Stomach smooth muscle (tissue), 2 donors: ENCODE data around the gene FKBP10.
A peak's percentile ranks its signal among the peaks of the same experiment; 100 is the strongest.

Experiments
- H3K27ac ChIP-seq: one replicate; pipeline ENCODE4 v1.7.0; 2013; ENCODE audit warnings: mild to moderate bottlenecking, low read length, inconsistent platforms
- H3K27me3 ChIP-seq, 2 donors: one replicate each; pipeline ENCODE4 v1.7.0; 2013; ENCODE audit warnings: low read length in 2 of 2; ENCODE audit not compliant: insufficient read depth in 2 of 2, control insufficient read depth in 1 of 2
- H3K36me3 ChIP-seq, 2 donors: one replicate each; pipeline ENCODE4 v1.7.0; 2013; ENCODE audit warnings: low read length in 2 of 2; ENCODE audit not compliant: control insufficient read depth in 2 of 2, insufficient read depth in 2 of 2
- H3K4me1 ChIP-seq: one replicate; pipeline ENCODE4 v1.7.0; 2013; ENCODE audit warnings: low read length; ENCODE audit not compliant: control insufficient read depth, insufficient read depth
- H3K4me3 ChIP-seq, 2 donors: one replicate each; pipeline ENCODE4 v1.7.0; 2013; ENCODE audit warnings: low read length in 2 of 2
- H3K9ac ChIP-seq, 2 donors: one replicate each; pipeline ENCODE4 v1.7.0; 2013; ENCODE audit warnings: low read length in 2 of 2, mild to moderate bottlenecking in 1 of 2
- H3K9me3 ChIP-seq, 2 donors: one replicate each; pipeline ENCODE4 v1.7.0; 2013; ENCODE audit warnings: low read length in 2 of 2; ENCODE audit not compliant: control insufficient read depth in 2 of 2
- donor health status: healthy.
- donor health status: Pancreatic carcinoma.

Gene FKBP10

DNA sequence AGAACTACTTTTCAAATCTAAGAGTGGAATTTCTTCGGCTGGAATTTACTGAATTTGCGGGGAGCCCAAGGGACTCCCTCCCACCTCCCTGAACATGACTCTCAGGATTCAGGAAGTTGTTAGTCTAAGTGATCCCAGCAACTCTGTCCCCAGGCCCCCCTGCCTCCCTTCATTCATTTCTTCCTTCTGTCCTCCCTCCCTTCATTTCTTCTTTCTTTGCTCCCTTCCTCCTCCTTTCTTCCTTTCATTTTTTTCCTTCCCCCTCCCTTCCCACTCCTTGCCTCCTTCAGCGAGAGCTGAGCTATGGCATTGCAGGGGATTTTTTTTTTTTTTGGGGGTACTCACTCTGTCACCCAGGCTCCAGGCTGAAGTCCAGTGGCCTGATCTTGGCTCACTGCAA, 15.4 kb upstream of the FKBP10 start:
- peaks cover 0 to 6% of the 10 kb centered on the region in 2 donors for H3K27me3 ChIP-seq
- H3K4me1 ChIP-seq: peaks cover 9% of the 10 kb centered on the region
- no peaks in the 10 kb centered on the region for H3K36me3 ChIP-seq
- no peaks in the 10 kb centered on the region for H3K9me3 ChIP-seq
- no peak overlapping the region for H3K9ac ChIP-seq
- H3K4me3 ChIP-seq: no peak overlapping the region
- no peak overlapping the region for H3K27ac ChIP-seq

DNA sequence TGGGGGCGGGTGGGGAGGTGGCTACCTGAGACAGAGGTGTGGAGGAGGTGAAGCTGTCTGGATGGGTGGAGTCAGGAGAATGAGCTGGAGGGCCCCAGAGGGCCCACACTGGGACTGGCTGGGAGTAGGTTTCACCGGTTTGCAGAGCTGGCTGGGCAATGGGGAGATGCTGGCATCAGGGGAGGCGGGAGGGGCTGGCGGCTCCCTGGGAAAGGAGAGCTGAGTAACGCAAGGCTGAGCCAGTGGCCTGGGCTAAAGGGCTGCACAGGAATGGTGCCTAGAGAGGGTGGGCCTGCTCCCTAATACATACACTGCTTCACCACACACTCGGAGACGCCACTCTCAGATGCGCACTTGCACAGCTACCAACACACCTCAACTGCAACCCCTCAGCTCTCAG, 13.4 kb upstream of the FKBP10 start:
- Histone ChIP-seq H3K4me3 (no peak overlapping the region), H3K27ac (no peak overlapping the region), H3K4me1 (peaks cover 9% of the 10 kb centered on the region), H3K9me3 (no peaks in the 10 kb centered on the region), H3K27me3 (peaks cover 0 to 6% of the 10 kb centered on the region in 2 donors), H3K9ac (no peak overlapping the region), H3K36me3 (no peaks in the 10 kb centered on the region)

DNA sequence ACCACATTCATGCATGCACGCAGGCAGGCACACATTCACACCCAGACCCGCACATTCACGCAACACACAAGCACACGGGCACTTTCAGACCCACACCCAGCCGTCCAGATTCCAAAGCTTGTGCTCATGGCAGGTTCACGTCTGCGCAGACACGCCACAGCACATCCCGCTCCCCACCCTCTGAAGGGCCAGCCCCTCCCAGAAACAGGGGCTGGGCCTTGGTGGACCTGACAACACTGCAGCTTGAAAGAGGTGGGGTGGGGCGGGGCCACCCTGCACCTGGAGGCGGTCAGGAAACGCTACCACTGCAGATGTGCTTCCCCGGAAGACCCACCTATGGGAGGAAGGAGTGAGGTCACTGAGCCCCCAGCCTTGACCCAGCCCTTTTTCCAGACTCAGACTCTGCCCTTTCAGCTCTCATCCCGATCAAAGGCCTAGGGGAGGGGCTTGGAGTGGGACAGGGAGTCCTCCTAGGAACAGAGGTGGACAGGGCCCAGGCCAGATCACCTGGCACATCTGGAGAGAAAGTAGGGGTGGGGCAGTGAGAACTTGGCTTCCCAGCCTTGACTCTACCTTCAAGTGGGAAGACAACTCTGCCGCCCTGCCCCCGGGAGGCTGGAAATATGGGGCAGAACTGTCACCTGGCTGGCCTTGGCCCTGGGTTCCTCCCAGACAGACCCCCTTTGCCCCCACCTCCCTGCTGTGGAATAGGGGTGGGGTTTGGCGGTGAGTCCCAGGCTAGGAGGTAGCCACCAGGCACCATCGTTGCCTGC, 12.0 kb upstream of the FKBP10 start:
- Histone ChIP-seq H3K27me3 (peaks cover 0 to 6% of the 10 kb centered on the region in 2 donors), H3K4me3 (peak overlapping the region in 1 of 2 donors; percentile 55), H3K4me1 (peaks cover 9% of the 10 kb centered on the region), H3K9ac (no peak overlapping the region), H3K36me3 (no peaks in the 10 kb centered on the region), H3K9me3 (no peaks in the 10 kb centered on the region), H3K27ac (no peak overlapping the region)

DNA sequence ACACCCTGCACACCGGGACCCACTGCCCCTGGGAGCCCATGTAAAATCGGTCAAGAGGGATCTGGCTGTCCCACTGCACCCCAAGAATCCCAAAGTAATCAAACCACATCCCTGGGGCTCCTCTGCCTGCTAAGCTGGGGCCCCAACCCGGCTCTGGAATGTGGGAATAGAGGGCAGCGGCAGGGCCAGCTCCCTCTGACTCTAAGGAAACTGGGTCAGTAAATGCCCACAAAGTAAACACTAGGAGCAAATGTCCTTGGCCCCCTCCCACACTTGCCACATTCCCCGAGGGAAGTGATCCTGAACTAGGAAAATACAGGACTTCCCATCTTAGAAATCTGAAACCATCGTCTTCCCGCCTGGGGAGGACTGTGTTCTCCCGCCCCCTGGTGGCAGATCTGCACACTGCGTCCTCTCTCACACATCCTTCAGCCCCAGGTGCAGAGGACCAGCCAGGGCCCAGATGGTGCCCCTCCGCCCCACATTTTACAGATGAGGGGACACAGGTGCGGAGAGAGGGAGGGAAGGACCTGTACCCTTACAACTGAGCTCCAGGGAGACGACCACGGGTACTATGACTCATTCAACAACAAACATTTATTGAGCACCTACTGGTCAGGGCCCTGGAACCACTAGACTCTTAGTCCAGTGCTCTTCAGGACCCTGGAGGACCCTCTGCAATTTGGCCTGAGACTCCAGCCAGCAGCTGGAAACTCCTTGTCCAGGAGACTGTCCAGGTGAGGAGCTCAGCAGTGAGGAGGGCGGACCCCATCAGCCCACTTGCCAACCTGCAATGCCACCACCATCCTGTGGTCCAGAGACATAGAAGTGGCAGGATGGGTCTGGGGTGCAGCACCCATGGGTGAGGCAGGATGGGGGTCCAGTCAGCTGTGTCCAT, 11.2 kb upstream of the FKBP10 start:
- H3K9ac ChIP-seq: no peak overlapping the region
- H3K36me3 ChIP-seq: peaks cover 0 to 4% of the 10 kb centered on the region in 2 donors
- peaks cover 9% of the 10 kb centered on the region for H3K4me1 ChIP-seq
- H3K27ac ChIP-seq: no peak overlapping the region
- H3K4me3 ChIP-seq: peak overlapping the region; percentile 9 to 55
- no peaks in the 10 kb centered on the region for H3K9me3 ChIP-seq
- peaks cover 0 to 6% of the 10 kb centered on the region in 2 donors for H3K27me3 ChIP-seq

DNA sequence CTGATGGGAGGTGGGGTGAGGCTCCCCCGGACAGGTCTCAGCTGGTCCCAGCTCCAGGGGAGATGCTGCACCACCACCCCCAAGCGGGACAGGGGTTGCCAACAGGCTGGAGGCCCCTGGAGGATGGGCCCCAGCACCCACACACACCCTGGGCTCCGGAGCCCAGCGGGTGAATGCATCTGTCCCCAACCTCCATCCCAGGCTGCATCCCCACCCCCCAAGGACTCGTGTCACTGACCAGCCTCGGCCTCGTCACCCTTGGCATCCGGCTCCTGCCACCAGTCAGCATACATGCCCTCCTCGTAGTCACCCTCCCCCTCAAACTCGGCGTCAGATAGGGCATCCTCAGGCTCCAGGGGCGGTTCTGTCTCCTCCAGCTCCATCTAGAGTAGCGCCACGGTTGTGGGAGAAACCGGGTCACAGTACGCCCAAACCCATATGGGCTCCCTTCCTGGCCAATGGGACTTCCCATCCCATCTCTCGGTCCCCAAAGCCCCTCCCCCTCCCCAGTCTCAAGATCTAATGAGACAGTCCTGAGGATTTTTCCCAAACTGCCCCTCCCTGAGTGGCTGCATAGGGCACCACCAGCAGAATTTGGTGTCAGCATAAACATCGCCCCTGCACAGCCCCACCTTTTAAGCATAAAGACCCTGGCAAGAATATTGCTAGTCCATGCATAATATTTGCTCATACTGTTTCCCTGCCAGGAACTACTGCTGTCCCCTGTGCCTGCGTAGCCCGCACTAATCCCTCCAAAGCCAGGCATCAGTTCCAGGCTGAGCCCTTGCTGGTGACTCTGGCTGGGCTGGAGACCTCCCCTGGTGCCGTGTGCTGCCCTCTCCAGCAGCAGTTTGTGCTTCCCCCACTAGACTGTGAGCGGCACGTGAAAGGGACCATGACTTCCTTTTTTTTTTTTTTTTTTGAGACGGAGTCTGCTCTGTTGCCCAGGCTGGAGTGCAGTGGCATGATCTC, 9.5 kb upstream of the FKBP10 start:
- H3K4me1 ChIP-seq: peaks cover 9% of the 10 kb centered on the region
- no peak overlapping the region for H3K9ac ChIP-seq
- H3K9me3 ChIP-seq: no peaks in the 10 kb centered on the region
- no peak overlapping the region for H3K4me3 ChIP-seq
- no peak overlapping the region for H3K27ac ChIP-seq
- peaks cover 0 to 6% of the 10 kb centered on the region in 2 donors for H3K27me3 ChIP-seq
- peaks cover 0 to 8% of the 10 kb centered on the region in 2 donors for H3K36me3 ChIP-seq

DNA sequence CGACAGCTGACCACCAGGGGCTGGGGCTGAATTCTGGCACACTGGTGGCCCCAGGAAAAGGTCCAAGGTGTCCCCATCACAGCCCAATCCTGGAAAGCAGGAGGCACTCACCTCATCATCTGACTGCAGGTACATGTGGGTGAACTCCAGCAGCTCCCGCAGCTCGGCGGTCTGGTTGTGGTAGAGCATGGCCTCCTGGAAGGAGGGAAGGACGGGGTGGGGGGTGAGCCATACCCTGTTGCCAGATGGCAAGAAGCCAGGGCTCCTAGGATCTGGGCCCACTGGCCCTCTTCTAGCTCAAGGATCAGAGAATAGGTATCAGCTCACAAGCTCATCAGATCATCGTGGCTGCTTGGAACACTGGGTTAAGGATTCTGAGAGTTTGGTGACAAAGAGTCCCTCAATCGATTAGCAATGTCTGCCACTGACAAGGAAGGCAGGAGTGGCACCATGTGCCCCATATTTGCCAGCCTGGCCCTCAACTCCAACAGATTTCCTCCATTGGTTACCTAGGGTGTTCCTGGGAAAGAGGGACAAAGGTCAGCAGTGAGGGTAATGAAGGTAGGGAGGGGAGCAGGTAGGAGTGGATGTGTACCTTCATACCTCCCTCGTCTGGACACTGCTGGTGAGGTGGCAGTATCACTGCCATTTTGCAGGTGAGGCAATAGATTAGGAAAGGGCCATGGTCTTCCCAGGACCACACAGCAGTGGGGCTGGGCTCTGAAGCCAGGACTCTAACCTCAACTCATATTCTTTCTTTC, 5.9 kb upstream of the FKBP10 start:
- peaks cover 0 to 8% of the 10 kb centered on the region in 2 donors for H3K36me3 ChIP-seq
- no peaks in the 10 kb centered on the region for H3K9me3 ChIP-seq
- no peaks in the 10 kb centered on the region for H3K27me3 ChIP-seq
- H3K4me1 ChIP-seq: peaks cover 19% of the 10 kb centered on the region
- H3K27ac ChIP-seq: no peak overlapping the region
- H3K9ac ChIP-seq: no peak overlapping the region
- no peak overlapping the region for H3K4me3 ChIP-seq

DNA sequence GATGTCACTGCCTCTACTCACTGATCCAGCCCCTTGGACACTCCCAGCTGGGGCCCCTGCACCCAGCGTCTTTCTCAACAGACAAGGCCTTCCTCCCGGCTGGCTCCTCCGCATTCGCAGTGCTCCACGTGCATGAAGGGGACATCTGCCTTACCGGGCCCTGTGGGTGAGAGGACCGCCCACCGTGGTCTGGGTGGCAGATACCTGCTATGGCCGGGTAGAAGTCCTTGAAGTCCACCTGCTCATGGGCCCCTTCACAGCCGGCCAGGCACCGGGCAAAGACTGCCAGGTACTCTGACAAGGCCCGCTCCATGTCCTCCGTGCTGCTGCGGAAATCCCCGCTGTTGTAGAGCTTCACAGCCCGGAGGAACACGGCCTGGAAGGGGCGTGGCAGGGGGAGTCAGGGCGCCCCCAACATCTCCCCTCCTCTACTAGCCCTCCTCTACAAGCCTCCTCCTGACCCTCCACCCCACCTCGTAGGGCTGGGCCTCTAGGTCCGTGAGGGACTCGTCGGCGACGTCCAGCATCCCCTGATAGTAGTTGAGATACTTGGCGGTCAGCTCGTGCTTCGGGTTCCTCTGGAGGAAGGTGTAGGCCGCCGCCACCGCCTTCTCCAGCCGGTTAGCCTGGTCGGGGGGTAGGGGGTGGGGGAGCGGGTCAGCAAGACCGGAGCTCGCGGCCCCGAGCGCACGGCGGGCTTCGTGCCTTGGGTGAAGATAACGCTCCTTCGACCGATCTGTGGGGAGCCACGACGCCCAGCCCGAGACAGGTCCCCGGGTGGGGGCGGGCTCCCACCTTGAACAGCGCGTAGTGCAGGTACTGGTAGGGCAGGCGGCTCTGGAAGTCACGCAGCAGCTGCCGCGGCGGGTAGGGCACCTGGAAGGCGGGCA, 1.9 kb upstream of the FKBP10 start:
- H3K4me3 ChIP-seq: peak overlapping the region; percentile 85 to 87
- peak overlapping the region; percentile 41 for H3K27ac ChIP-seq
- H3K9ac ChIP-seq: peak overlapping the region; percentile 68 to 79
- H3K27me3 ChIP-seq: no peaks in the 10 kb centered on the region
- H3K36me3 ChIP-seq: peaks cover 0 to 8% of the 10 kb centered on the region in 2 donors
- no peaks in the 10 kb centered on the region for H3K9me3 ChIP-seq
- H3K4me1 ChIP-seq: peaks cover 40% of the 10 kb centered on the region

DNA sequence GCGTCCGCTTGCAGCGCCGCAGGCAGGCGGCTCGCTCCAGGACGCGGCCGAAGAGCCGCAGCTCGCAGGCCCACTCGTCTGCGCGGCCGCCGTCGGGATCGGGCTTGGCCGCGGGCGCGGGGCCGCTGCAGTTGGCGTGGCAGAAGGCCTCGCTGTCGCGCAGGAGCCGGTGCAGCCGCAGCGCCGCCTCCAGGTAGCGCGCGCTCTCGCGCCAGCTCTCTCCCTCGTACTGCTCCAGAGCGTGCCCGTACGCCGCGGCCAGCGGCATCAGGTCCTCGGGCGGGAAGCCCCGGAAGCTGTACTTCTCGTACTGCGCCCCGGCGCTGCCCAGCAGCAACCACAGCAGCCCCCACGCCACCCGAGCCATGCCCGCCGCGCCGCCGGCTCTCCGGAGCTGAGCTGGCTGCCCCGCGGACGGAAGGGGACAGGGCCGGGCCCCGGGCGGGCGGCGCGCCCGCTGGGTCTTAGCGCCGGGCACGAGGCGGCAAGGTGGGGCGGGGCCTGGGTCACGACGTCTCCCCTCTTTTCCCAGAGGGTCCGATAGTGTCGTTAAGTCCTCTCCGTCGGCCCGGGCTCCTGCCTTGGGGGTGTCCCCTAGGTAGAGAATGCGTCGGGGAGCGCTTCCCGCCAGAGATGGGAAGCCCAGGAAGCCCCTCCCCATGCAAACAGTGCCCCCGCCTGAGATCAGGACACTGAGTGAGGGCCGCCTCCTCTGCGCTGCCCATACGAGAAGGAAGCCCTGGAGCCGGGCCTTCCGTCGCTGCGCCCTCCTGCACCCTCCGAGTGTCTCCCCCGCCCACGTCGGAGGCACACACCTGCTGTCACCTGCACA, 1.0 kb upstream of the FKBP10 start, which contains the start of gene P3H4:
Gene P3H4 (minus strand): TSS at position 401 of the 832 bp plus-strand sequence. CDS start 34 bp downstream, at position 367.
- Histone ChIP-seq H3K36me3 (peaks cover 0 to 4% of the 10 kb centered on the region in 2 donors), H3K9ac (peak within 1 kb of the TSS; percentile 68 to 79), H3K27me3 (no peaks in the 10 kb centered on the region), H3K4me1 (peaks cover 40% of the 10 kb centered on the region), H3K27ac (peak within 1 kb of the TSS; percentile 55), H3K4me3 (peak within 1 kb of the TSS; percentile 85 to 87), H3K9me3 (no peaks in the 10 kb centered on the region)
